ENCODE results near the gene SLC10A6. TPM values are rescaled to one million over a fixed set of nuclear protein-coding genes. Genes with fewer than 3 reads are reported as not detected.

The SLC10A6 gene
- total and polyA plus RNA-seq, 9 of the 15 experiments (the other 6 are each of a cell fraction or from before 2014, with no cell fraction given): not detected

DNA sequence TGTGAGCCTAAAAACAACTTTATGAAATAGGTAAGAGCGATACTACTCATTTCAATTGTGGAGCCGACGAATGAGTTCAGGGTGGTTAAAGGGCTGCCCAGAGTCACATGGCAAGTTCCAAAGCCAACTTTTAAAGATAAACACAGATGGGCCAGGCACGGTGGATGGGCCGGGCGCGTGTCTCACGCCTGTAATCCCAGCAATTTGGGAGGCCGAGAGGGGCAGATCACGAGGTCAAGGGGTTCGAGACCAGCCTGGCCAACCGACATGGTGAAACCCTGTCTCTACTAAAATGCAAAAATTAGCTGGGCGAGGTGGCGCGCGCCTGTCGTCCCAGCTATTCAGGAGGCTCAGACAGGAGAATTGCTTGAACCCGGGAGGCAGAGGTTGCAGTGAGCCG, 44.0 kb upstream of the SLC10A6 start:
- H3K9me1 ChIP-seq (ENCODE audit: control insufficient read depth, insufficient read depth, low read length): no peaks in the 10 kb centered on the region
- H4K20me1 ChIP-seq (replicated peaks; ENCODE audit: control insufficient read depth, insufficient read depth, low read length): no peaks in the 10 kb centered on the region
- DNase-seq (ENCODE audit: extremely low read depth in 1 of 4, low spot score in 3 of 4) (no peak), ATAC-seq (no peak), FAIRE-seq (no peak)
- H3K9ac ChIP-seq (ENCODE audit: insufficient read depth in 1 of 2, low read depth in 2 of 2, low read length in 2 of 2): no peak overlapping the region
- no peak overlapping the region for H3K4me2 ChIP-seq (ENCODE audit: insufficient read depth, low read length)
- no peak overlapping the region for H3K27ac ChIP-seq (ENCODE audit: extremely low read depth, low read depth, low read length)
- peaks cover 0 to 4% of the 10 kb centered on the region in 2 experiments; a peak in 2 of 5 replicates for H3K27me3 ChIP-seq (ENCODE audit: control insufficient read depth in 2 of 2, insufficient read depth in 2 of 2, low read length in 2 of 2)
- in situ Hi-C loops (cut with MboI): loop anchor here (5.0 to 10.0 kb wide), 2 partner anchors 241 to 952 kb away; no protein-coding TSS in a partner anchor
- H3K36me3 ChIP-seq (ENCODE audit: control insufficient read depth, insufficient read depth, low read length): no peaks in the 10 kb centered on the region
- H3K4me3 ChIP-seq: no peak overlapping the region
- CTCF ChIA-PET (ENCODE audit: low intra/inter-chr PET ratio): interaction anchor here (1.1 kb wide), 1 partner anchor 397 kb away, joined by 4 read pairs; no protein-coding TSS in a partner anchor
- BruUV-seq (replicated peaks): no TSS peak
- POLR2A ChIA-PET: no interaction called here
- H3K79me2 ChIP-seq (ENCODE audit: control insufficient read depth, insufficient read depth, low read length): no peaks in the 10 kb centered on the region
- H3K9me3 ChIP-seq (replicated peaks; ENCODE audit: control insufficient read depth, insufficient read depth, low read depth, low read length): no peaks in the 10 kb centered on the region
- intact Hi-C loops (cut with micrococcal nuclease): no loop called here
- WGBS (ENCODE audit: insufficient coverage, low coverage, missing lambda C conversion rate): 93% methylated on average over 11 of the region's 19 CpGs
- TF ChIP-seq, protein P1, sequence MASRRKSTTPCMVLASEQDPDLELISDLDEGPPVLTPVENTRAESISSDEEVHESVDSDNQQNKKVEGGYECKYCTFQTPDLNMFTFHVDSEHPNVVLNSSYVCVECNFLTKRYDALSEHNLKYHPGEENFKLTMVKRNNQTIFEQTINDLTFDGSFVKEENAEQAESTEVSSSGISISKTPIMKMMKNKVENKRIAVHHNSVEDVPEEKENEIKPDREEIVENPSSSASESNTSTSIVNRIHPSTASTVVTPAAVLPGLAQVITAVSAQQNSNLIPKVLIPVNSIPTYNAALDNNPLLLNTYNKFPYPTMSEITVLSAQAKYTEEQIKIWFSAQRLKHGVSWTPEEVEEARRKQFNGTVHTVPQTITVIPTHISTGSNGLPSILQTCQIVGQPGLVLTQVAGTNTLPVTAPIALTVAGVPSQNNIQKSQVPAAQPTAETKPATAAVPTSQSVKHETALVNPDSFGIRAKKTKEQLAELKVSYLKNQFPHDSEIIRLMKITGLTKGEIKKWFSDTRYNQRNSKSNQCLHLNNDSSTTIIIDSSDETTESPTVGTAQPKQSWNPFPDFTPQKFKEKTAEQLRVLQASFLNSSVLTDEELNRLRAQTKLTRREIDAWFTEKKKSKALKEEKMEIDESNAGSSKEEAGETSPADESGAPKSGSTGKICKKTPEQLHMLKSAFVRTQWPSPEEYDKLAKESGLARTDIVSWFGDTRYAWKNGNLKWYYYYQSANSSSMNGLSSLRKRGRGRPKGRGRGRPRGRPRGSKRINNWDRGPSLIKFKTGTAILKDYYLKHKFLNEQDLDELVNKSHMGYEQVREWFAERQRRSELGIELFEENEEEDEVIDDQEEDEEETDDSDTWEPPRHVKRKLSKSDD (conservative IDR thresholded peaks at IDR 0.05; ENCODE audit: low read length): no peak
- TF ChIP-seq, protein P2, sequence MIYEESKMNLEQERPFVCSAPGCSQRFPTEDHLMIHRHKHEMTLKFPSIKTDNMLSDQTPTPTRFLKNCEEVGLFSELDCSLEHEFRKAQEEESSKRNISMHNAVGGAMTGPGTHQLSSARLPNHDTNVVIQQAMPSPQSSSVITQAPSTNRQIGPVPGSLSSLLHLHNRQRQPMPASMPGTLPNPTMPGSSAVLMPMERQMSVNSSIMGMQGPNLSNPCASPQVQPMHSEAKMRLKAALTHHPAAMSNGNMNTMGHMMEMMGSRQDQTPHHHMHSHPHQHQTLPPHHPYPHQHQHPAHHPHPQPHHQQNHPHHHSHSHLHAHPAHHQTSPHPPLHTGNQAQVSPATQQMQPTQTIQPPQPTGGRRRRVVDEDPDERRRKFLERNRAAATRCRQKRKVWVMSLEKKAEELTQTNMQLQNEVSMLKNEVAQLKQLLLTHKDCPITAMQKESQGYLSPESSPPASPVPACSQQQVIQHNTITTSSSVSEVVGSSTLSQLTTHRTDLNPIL (CRISPR knock-in tag; IDR thresholded peaks at IDR 0.05): no peak
- no peak for TF ChIP-seq RFX5 (IDR thresholded peaks at IDR 0.05; ENCODE audit: low read depth, low read length)
- H3K4me1 ChIP-seq (replicated peaks in 1 of 2; ENCODE audit: control insufficient read depth in 2 of 2, insufficient read depth in 2 of 2, low read length in 2 of 2): peaks cover 6 to 10% of the 10 kb centered on the region in 2 experiments; a peak in 3 of 5 replicates
- no peak overlapping the region for H2AFZ ChIP-seq (ENCODE audit: low read depth, low read length)
